Left renal cortex interstitium (tissue), 4 donors: Measurements from ENCODE around the gene NOL12. TPM values are rescaled to one million over a fixed set of nuclear protein-coding genes. Genes with fewer than 3 reads are reported as not detected.
"Not testable (repeated sequence)": the region's sequence is repeated elsewhere in the genome, so short reads cannot be mapped to it uniquely, and the experiment has no call there.

Source experiments
- DNase-seq, 4 donors: peaks; one replicate each; pipeline ENCODE4 v3.0.0-alpha.2; 2013; ENCODE audit warnings: low read depth in 4 of 4, low spot score in 2 of 4, missing footprints in 1 of 4
- polyA plus RNA-seq, 4 donors: library from polyadenylated mRNA; unstranded; fragments of 120-200 nt; gene quantifications; one replicate each; pipeline ENCODE4 v1.2.1, GENCODE V29; 2013; ENCODE audit not compliant: insufficient read length in 4 of 4

Gene NOL12
- polyA plus RNA-seq, 4 donors, result 17.2 to 27.0 (median 23.9) TPM

- no peak for DNase-seq
These were observed 24.5 kb downstream of the NOL12 start for GRCh38 chr22:37710675-37711074.

- DNase-seq, result no peak
These were observed 25.3 kb downstream of the NOL12 start for GRCh38 chr22:37711490-37711889.

GRCh38 chr22:37713761-37714160, 27.6 kb downstream of the NOL12 start:
- DNase-seq, result no peak

GRCh38 chr22:37714634-37715033, 28.5 kb downstream of the NOL12 start:
- DNase-seq, result no peak

- no peak for DNase-seq
These were observed 29.6 kb downstream of the NOL12 start for GRCh38 chr22:37715760-37716159.

GRCh38 chr22:37716708-37717107, 30.6 kb downstream of the NOL12 start:
- no peak for DNase-seq

- not testable (repeated sequence) for DNase-seq
These were observed 31.1 kb downstream of the NOL12 start for GRCh38 chr22:37717235-37717634.

GRCh38 chr22:37717746-37718305, 31.7 kb downstream of the NOL12 start:
- DNase-seq, result not testable (repeated sequence)

GRCh38 chr22:37725551-37726240, 39.6 kb downstream of the NOL12 start:
- no peak for DNase-seq

GRCh38 chr22:37726241-37726887, 40.2 kb downstream of the NOL12 start:
- no peak for DNase-seq

GRCh38 chr22:37728620-37729019, 42.5 kb downstream of the NOL12 start:
- no peak for DNase-seq

GRCh38 chr22:37731804-37732471, 45.8 kb downstream of the NOL12 start:
- DNase-seq, result no peak

- DNase-seq, result no peak
These were observed 46.8 kb downstream of the NOL12 start for GRCh38 chr22:37732699-37733607.

GRCh38 chr22:37733625-37734401, 47.7 kb downstream of the NOL12 start:
- DNase-seq, result no peak

GRCh38 chr22:37734402-37734700, 48.2 kb downstream of the NOL12 start:
- DNase-seq, result no peak

GRCh38 chr22:37734964-37735451, 48.9 kb downstream of the NOL12 start:
- DNase-seq, result no peak

GRCh38 chr22:37739035-37739434, 52.9 kb downstream of the NOL12 start:
- DNase-seq, result no peak

- DNase-seq, result no peak
These were observed 53.5 kb downstream of the NOL12 start for GRCh38 chr22:37739611-37740049.

- no peak for DNase-seq
These were observed 54.5 kb downstream of the NOL12 start for GRCh38 chr22:37740455-37741311.
